ENCODE results near the gene MRLN. TPM values are rescaled to one million over a fixed set of nuclear protein-coding genes. Genes with fewer than 3 reads are reported as not detected.
"Not testable (repeated sequence)": the region's sequence is repeated elsewhere in the genome, so short reads cannot be mapped to it uniquely, and the experiment has no call there.

The MRLN gene
- total RNA-seq = not detected
- long read RNA-seq = 0 reads

- Histone ChIP-seq H3K4me3 (no peak within 1 kb of the TSS), H3K4me1 (no peaks in the 10 kb centered on the region), H3K9me3 (no peaks in the 10 kb centered on the region), H3K36me3 (no peaks in the 10 kb centered on the region), H3K27me3 (ENCODE audit: low read depth) (no peaks in the 10 kb centered on the region), H3K27ac (no peak within 1 kb of the TSS)
- intact Hi-C loops (cut with DNase I) = no loop called here
- ATAC-seq = no peak
- no peak for DNase-seq
- TF ChIP-seq, protein P1, sequence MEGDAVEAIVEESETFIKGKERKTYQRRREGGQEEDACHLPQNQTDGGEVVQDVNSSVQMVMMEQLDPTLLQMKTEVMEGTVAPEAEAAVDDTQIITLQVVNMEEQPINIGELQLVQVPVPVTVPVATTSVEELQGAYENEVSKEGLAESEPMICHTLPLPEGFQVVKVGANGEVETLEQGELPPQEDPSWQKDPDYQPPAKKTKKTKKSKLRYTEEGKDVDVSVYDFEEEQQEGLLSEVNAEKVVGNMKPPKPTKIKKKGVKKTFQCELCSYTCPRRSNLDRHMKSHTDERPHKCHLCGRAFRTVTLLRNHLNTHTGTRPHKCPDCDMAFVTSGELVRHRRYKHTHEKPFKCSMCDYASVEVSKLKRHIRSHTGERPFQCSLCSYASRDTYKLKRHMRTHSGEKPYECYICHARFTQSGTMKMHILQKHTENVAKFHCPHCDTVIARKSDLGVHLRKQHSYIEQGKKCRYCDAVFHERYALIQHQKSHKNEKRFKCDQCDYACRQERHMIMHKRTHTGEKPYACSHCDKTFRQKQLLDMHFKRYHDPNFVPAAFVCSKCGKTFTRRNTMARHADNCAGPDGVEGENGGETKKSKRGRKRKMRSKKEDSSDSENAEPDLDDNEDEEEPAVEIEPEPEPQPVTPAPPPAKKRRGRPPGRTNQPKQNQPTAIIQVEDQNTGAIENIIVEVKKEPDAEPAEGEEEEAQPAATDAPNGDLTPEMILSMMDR (IDR thresholded peaks at IDR 0.05) = no peak
These were observed at the start of gene MRLN for GRCh38 chr10:59753267-59753666. Gene MRLN, minus strand, starts transcription at chr10:59753455.

- Histone ChIP-seq H3K27me3 (ENCODE audit: low read depth) (no peaks in the 10 kb centered on the region), H3K4me1 (no peaks in the 10 kb centered on the region), H3K27ac (no peak overlapping the region), H3K36me3 (peaks cover 71% of the 10 kb centered on the region), H3K4me3 (no peak overlapping the region), H3K9me3 (no peaks in the 10 kb centered on the region)
- intact Hi-C loops (cut with DNase I) = loop anchor here (10.0 kb wide), 1 partner anchor 176 kb away; no protein-coding TSS in a partner anchor
- peak in 1 of 2 donors; percentile 37 for ATAC-seq
- no peak for DNase-seq
- TF ChIP-seq, protein P1 (IDR thresholded peaks at IDR 0.05) = no peak
These were observed 47.9 kb upstream of the MRLN start for GRCh38 chr10:59801171-59801570.

DNA sequence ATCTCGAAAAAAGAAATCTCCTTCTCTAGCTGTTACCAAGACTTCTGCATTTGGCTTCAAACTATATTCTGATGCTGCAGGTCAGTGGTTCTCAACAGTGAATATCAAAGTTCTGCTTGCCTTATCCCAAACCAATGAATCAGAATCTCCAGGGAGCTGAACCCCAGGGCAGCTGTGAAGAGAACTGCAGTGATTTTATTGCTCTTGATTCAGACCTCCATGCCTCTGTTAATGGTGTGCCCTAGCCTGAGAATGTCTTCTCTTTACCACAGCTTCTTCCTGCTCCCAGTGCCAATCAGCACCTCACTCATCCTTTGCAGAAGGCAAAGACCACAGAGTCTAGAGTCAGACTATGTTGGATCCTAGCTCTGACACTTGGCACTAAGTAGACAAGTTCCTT, 46.2 kb upstream of the MRLN start:
- Histone ChIP-seq H3K36me3 (peaks cover 63% of the 10 kb centered on the region), H3K9me3 (no peaks in the 10 kb centered on the region), H3K4me3 (no peak overlapping the region), H3K27me3 (ENCODE audit: low read depth) (no peaks in the 10 kb centered on the region), H3K27ac (no peak overlapping the region), H3K4me1 (no peaks in the 10 kb centered on the region)
- intact Hi-C loops (cut with DNase I) = no loop called here
- DNase-seq (no peak), ATAC-seq (no peak)
- TF ChIP-seq, protein P1 (IDR thresholded peaks at IDR 0.05) = no peak

- ATAC-seq = no peak
- H3K36me3 ChIP-seq = peaks cover 69% of the 10 kb centered on the region
- intact Hi-C loops (cut with DNase I) = no loop called here
- TF ChIP-seq, protein P1 (IDR thresholded peaks at IDR 0.05) = no peak
- no peak overlapping the region for H3K4me3 ChIP-seq
- H3K27me3 ChIP-seq (ENCODE audit: low read depth) = no peaks in the 10 kb centered on the region
- DNase-seq = no peak
- H3K9me3 ChIP-seq = no peaks in the 10 kb centered on the region
- no peaks in the 10 kb centered on the region for H3K4me1 ChIP-seq
- H3K27ac ChIP-seq = no peak overlapping the region
These were observed 40.7 kb upstream of the MRLN start for GRCh38 chr10:59793919-59794318.

DNA sequence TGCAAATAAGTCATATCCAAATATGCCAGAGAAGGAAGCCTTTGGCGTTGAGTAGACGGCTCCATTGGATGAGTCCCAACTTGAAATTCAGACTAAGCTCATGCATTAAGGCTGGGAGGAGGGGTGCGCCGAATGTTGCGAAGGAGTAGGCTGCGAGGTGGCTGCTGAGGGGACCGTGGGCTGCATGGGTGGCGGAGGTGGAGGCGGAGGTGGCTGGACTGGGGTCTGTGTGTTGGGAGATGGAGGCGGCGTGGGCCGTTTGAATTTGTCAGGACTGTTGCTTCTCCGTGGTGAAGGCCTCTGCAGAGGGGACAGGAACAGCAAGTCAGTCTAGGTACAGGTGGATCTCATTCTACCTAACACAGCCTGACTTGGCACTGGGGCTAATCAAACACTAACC, 39.6 kb upstream of the MRLN start:
- intact Hi-C loops (cut with DNase I) = no loop called here
- no peak overlapping the region for H3K4me3 ChIP-seq
- DNase-seq = no peak
- no peak for ATAC-seq
- no peaks in the 10 kb centered on the region for H3K27me3 ChIP-seq (ENCODE audit: low read depth)
- H3K27ac ChIP-seq = no peak overlapping the region
- no peaks in the 10 kb centered on the region for H3K4me1 ChIP-seq
- TF ChIP-seq, protein P1 (IDR thresholded peaks at IDR 0.05) = no peak
- no peaks in the 10 kb centered on the region for H3K9me3 ChIP-seq
- H3K36me3 ChIP-seq = peaks cover 65% of the 10 kb centered on the region

DNA sequence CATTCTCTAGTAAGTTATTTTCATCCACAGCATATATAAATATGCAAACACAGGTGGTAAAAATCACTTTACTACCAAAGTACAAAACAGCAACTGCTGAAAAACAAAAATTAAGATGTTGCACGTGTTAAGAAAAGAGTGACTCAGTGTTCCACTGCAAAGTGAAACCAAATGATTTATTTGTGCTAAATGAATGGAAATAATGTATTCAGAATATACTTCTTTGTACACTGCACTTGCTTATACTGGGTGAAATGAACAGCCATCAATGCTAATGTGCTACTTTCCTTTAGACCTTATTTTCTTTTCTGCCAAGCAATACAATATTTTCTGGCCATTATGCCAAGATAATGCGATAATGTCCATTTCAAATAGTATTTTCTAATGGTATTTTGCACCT, 38.3 kb upstream of the MRLN start:
- intact Hi-C loops (cut with DNase I) = no loop called here
- ATAC-seq (no peak), DNase-seq (no peak)
- TF ChIP-seq, protein P1 (IDR thresholded peaks at IDR 0.05) = no peak
- Histone ChIP-seq H3K9me3 (no peaks in the 10 kb centered on the region), H3K4me1 (no peaks in the 10 kb centered on the region), H3K36me3 (peaks cover 56% of the 10 kb centered on the region), H3K27me3 (ENCODE audit: low read depth) (no peaks in the 10 kb centered on the region), H3K27ac (no peak overlapping the region), H3K4me3 (no peak overlapping the region)

- H3K4me1 ChIP-seq; intact Hi-C loops (cut with DNase I); H3K4me3 ChIP-seq; H3K27ac ChIP-seq; DNase-seq; H3K27me3 ChIP-seq (ENCODE audit: low read depth); H3K9me3 ChIP-seq: not testable (repeated sequence)
- peaks cover 48% of the 10 kb centered on the region for H3K36me3 ChIP-seq
- ATAC-seq = peak in 1 of 2 donors; percentile 23
These were observed 36.8 kb upstream of the MRLN start for GRCh38 chr10:59790080-59790479.

GRCh38 chr10:59788914-59789313, 35.7 kb upstream of the MRLN start:
- H3K4me3 ChIP-seq; intact Hi-C loops (cut with DNase I); H3K27ac ChIP-seq; H3K9me3 ChIP-seq; H3K27me3 ChIP-seq (ENCODE audit: low read depth); DNase-seq; H3K4me1 ChIP-seq: not testable (repeated sequence)
- ATAC-seq = peak in 1 of 2 donors; percentile 24
- peaks cover 37% of the 10 kb centered on the region for H3K36me3 ChIP-seq

Measured in lower lobe of right lung (tissue), 2 donors.